Lung (tissue), 12 donors: Measurements from ENCODE around the gene TEDC1. TPM values are rescaled to one million over a fixed set of nuclear protein-coding genes. Genes with fewer than 3 reads are reported as not detected.

Experiments
- ATAC-seq: fragments of 200-7000 bp; cut with Tn5 transposase; one replicate; pipeline ENCODE4 v1.9.1; 2020; ENCODE audit warnings: moderate number of reproducible peaks; ENCODE audit not compliant: insufficient read depth, low FRiP score
- DNase-seq, 3 donors: peaks; one replicate each; pipeline ENCODE4 v3.0.0-alpha.2; 2013 to 2017
- H3K27ac ChIP-seq, 2 donors: one replicate each; pipeline ENCODE4 v1.5.1; 2013; ENCODE audit warnings: mild to moderate bottlenecking in 2 of 2, moderate library complexity in 2 of 2, control low read depth in 1 of 2, inconsistent platforms in 1 of 2, low read depth in 1 of 2, low read length in 1 of 2
- H3K27me3 ChIP-seq, 3 donors: one replicate each; pipeline ENCODE4 v1.5.1; 2013; ENCODE audit warnings: low read length in 2 of 3; ENCODE audit not compliant: control insufficient read depth in 3 of 3, insufficient read depth in 3 of 3
- H3K36me3 ChIP-seq, 4 donors: one replicate each; pipeline ENCODE4 v1.5.1; 2013; ENCODE audit warnings: low read length in 4 of 4, mild to moderate bottlenecking in 1 of 4, moderate library complexity in 1 of 4; ENCODE audit not compliant: control insufficient read depth in 4 of 4, insufficient read depth in 4 of 4
- H3K4me1 ChIP-seq, 5 donors: one replicate each; pipeline ENCODE4 v1.5.1; 2013; ENCODE audit warnings: low read length in 5 of 5, mild to moderate bottlenecking in 2 of 5, moderate library complexity in 1 of 5; ENCODE audit not compliant: control insufficient read depth in 5 of 5, insufficient read depth in 5 of 5
- H3K4me3 ChIP-seq: one replicate; pipeline ENCODE4 v1.5.1; 2013; ENCODE audit warnings: mild to moderate bottlenecking, control low read depth, moderate library complexity
- H3K9ac ChIP-seq, 2 donors: one replicate each; pipeline ENCODE4 v1.5.1; 2013; ENCODE audit warnings: low read length in 2 of 2, control low read depth in 1 of 2; ENCODE audit not compliant: insufficient read depth in 1 of 2
- H3K9me3 ChIP-seq, 4 donors: one replicate each; pipeline ENCODE4 v1.5.1; 2013; ENCODE audit warnings: low read length in 3 of 4, mild to moderate bottlenecking in 1 of 4, moderate library complexity in 1 of 4; ENCODE audit not compliant: control insufficient read depth in 4 of 4, insufficient read depth in 3 of 4
- WGBS, 2 donors: extraction: QIAGEN DNeasy Blood & Tissue Kit; methylation state at CpG; one replicate each; pipeline ENCODE4 v1.1.7; 2013; 5-methylcytosine and 5-hydroxymethylcytosine counted together
- polyA plus RNA-seq, 2 donors: library from polyadenylated mRNA; stranded (reverse); fragments of 200-250 nt; gene quantifications; one replicate each; pipeline ENCODE4 v1.2.1, GENCODE V29; 2013
- total RNA-seq, 2 donors: library from RNA; depleted of rRNA in 1 of 2; stranded (reverse); fragments of >200 nt in 1 of 2; gene quantifications; one replicate each; pipeline ENCODE4 v1.2.1, GENCODE V29; 2014 to 2021
- TF ChIP-seq, protein P1 (sequence below): IDR thresholded peaks from 2 replicates; pipeline ENCODE4 v1.5.1; 2012; ENCODE audit warnings: mild to moderate bottlenecking; ENCODE audit errors: control extremely low read depth, extremely low read depth
- donor health status: control.
- donor health status: control.
- donor health status: Bipolar disorder and iron deficiency.
- donor health status: healthy.
- donor health status: DM: yes; HTN: yes; CAD: no.

Gene TEDC1
- total and polyA plus RNA-seq, 4 donors, result 5.8 to 20.8 (median 14.4) TPM

DNA sequence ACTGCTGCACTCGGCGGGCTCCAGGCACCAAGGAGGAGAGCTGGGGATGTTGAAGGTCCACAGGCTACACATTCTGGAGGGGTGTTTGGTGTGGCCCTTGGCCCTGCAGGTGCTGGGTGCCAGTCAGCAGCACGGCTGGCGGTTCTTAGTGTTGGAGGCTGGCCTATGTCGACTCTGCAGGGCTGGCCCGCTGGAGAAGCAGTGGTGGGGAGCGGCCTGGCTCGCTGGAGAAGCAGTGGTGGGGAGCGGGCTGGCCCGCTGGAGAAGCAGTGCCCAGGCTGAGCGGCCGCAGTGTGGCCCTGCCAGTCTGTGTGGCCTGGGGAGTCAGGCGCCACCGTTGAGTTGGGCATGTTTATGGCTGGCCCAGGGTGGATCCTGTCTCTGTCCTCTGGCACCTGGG lies 44.1 kb upstream of the TEDC1 start:
- DNase-seq (no peak), ATAC-seq (no peak)
- H3K36me3 ChIP-seq, result peaks cover 3 to 25% (median 13%) of the 10 kb centered on the region in 4 donors

DNA sequence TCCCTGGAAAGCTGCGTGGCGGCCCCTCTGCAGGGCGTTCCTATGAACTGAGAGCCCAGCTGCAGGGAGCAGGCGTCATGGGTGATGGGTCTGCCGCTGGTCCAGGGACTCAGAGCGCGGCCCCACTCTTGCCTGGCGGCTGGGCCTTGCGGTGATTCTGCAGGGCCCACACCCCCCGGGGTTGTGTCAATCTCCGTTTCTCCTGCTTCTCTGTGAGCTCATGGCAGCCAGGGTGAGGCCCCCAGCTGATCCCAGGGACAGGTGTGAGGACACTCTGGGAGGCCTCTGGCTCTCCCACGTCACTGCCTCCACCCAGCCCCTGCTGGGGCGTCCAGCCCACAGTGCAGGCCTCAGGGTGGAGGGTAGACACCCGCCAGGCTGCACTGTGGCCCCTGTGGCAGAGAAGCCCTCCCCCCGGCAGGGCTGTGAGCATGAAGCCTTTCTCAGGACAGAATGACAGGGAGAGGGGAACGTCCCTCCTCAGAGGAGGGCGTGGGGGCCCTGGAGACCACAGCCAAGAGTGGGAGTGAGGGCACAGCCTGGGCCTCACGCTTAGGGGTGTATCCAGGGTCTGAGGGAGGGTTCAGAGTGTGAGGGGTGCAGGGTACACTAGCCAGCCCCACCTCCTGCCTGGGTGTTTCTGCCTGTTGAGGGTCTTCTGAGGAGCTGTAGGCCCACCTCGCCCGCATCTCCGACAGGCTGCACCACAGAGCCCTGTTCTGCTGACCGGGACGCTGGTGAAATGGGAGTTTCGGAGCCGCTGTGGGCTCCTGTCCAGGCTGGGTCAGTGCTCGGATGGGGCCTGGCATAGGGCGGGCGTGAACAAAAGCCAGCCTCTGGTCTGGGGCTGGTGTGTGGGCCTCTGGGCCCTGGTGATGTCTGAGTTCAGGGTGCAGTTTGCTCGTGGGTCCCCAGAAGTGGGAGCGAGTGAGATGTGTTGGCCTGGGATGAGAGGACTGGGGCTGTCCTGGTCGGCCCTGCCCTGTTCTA lies 43.1 kb upstream of the TEDC1 start:
- Histone ChIP-seq H3K36me3 (peaks cover 3 to 19% (median 12%) of the 10 kb centered on the region in 4 donors), H3K9me3 (no peaks in the 10 kb centered on the region), H3K9ac (no peak overlapping the region), H3K27me3 (no peaks in the 10 kb centered on the region), H3K27ac (no peak overlapping the region), H3K4me1 (peaks cover 0 to 4% (median 0%) of the 10 kb centered on the region in 5 donors), H3K4me3 (no peak overlapping the region)
- 92 to 93% methylated on average over 31 of the region's 31 CpGs for WGBS, 2 donors
- ATAC-seq (no peak), DNase-seq (no peak)
- TF ChIP-seq, protein P1, sequence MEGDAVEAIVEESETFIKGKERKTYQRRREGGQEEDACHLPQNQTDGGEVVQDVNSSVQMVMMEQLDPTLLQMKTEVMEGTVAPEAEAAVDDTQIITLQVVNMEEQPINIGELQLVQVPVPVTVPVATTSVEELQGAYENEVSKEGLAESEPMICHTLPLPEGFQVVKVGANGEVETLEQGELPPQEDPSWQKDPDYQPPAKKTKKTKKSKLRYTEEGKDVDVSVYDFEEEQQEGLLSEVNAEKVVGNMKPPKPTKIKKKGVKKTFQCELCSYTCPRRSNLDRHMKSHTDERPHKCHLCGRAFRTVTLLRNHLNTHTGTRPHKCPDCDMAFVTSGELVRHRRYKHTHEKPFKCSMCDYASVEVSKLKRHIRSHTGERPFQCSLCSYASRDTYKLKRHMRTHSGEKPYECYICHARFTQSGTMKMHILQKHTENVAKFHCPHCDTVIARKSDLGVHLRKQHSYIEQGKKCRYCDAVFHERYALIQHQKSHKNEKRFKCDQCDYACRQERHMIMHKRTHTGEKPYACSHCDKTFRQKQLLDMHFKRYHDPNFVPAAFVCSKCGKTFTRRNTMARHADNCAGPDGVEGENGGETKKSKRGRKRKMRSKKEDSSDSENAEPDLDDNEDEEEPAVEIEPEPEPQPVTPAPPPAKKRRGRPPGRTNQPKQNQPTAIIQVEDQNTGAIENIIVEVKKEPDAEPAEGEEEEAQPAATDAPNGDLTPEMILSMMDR, result no peak

More for the DNA sequence above, 44.1 kb upstream of the TEDC1 start:
- no peaks in the 10 kb centered on the region for H3K27me3 ChIP-seq
- H3K4me3 ChIP-seq, result no peak overlapping the region
- H3K9me3 ChIP-seq, result no peaks in the 10 kb centered on the region
- 85% methylated on average over 14 of the region's 14 CpGs for WGBS, 2 donors
- H3K27ac ChIP-seq, result no peak overlapping the region
- H3K4me1 ChIP-seq, result peaks cover 0 to 4% (median 0%) of the 10 kb centered on the region in 5 donors
- no peak overlapping the region for H3K9ac ChIP-seq
- TF ChIP-seq, protein P1, result no peak

DNA sequence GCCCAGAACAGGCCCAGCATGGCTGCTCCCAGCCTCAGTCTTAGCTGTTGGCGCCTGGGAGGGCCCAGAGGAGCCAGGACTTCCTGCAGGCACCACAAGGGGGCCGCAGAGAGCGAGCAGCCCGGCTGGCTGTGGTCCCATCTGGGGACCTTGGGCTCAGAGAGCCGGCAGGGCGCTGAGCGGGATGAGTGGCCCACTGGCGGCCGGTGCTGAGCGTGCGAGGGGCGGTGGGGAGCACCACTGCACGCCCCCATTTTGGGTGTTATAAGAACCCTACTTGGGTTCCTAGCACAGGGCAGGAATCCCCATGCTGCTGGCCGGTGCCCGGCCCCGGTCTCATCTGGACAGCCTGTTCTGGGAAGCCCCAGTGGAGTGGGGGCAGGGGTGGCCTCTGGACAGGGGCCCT lies 42.3 kb upstream of the TEDC1 start:
- peak; percentile 77 to 83 (median 81) for DNase-seq
- TF ChIP-seq, protein P1, result peak; percentile 76
- no peak overlapping the region for H3K4me3 ChIP-seq
- H3K36me3 ChIP-seq, result peaks cover 2 to 20% (median 10%) of the 10 kb centered on the region in 4 donors
- peak; percentile 78 for ATAC-seq
- no peaks in the 10 kb centered on the region for H3K9me3 ChIP-seq
- no peaks in the 10 kb centered on the region for H3K27me3 ChIP-seq
- no peak overlapping the region for H3K27ac ChIP-seq
- H3K9ac ChIP-seq, result no peak overlapping the region
- H3K4me1 ChIP-seq, result peaks cover 0 to 4% (median 0%) of the 10 kb centered on the region in 5 donors
- WGBS, 2 donors, result 38 to 59% methylated on average over 16 of the region's 16 CpGs
